ENCODE measurements around the gene B3GNT3. TPM values are rescaled to one million over a fixed set of nuclear protein-coding genes. Genes with fewer than 3 reads are reported as not detected.

The B3GNT3 gene
- total and polyA plus RNA-seq, 12 donors = 0.03 to 0.39 TPM; not detected in 10

DNA sequence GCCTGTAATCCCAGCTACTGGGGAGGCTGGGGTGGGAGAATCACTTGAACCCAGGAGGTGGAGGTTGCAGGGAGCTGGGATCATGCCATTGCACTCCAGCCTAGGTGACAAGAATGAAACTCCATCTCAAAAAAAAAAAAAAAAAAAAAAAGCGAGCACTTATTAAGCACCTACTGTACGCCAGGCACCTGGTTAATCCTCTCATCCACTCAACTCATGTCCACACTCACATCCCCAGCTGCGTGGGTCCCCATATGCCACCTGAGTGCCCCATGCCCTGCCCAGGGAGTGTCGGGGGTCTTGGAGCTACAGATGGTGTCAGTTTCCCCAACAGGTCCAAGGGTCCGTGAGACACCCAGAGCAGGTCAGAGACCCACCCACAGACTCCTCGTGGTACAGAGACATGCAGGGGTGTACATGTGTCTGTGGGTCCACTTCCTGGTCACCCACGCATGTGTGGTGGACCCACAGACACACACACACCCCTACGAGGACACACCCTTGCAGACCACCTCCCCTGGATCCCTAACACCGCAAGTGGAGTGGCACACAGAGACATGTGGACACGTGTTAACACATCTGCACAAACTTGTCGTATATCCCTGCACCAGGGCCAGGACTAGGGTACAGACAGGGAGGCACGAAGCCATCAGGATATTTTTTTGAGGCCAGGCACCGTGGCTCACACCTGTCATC is 22.9 kb downstream of the B3GNT3 start:
- Histone ChIP-seq H3K36me3 (replicated peaks in 1 of 2) (no peaks in the 10 kb centered on the region), H3K4me3 (no peak overlapping the region), H3K9me3 (replicated peaks in 1 of 3) (no peaks in the 10 kb centered on the region), H3K27me3 (peaks cover 7% of the 10 kb centered on the region), H3K4me1 (replicated peaks in 1 of 2) (no peaks in the 10 kb centered on the region), H3K27ac (no peak overlapping the region)
- no peak for DNase-seq
- TF ChIP-seq, protein P1, sequence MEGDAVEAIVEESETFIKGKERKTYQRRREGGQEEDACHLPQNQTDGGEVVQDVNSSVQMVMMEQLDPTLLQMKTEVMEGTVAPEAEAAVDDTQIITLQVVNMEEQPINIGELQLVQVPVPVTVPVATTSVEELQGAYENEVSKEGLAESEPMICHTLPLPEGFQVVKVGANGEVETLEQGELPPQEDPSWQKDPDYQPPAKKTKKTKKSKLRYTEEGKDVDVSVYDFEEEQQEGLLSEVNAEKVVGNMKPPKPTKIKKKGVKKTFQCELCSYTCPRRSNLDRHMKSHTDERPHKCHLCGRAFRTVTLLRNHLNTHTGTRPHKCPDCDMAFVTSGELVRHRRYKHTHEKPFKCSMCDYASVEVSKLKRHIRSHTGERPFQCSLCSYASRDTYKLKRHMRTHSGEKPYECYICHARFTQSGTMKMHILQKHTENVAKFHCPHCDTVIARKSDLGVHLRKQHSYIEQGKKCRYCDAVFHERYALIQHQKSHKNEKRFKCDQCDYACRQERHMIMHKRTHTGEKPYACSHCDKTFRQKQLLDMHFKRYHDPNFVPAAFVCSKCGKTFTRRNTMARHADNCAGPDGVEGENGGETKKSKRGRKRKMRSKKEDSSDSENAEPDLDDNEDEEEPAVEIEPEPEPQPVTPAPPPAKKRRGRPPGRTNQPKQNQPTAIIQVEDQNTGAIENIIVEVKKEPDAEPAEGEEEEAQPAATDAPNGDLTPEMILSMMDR (IDR thresholded peaks at IDR 0.05) = no peak
- TF ChIP-seq POLR2A (IDR thresholded peaks at IDR 0.05) = no peak
- WGBS, 4 donors = 76 to 88% (median 78%) methylated on average over 11 to 13 of the region's 13 CpGs
- intact Hi-C loops (cut with DNase I) = no loop called here

DNA sequence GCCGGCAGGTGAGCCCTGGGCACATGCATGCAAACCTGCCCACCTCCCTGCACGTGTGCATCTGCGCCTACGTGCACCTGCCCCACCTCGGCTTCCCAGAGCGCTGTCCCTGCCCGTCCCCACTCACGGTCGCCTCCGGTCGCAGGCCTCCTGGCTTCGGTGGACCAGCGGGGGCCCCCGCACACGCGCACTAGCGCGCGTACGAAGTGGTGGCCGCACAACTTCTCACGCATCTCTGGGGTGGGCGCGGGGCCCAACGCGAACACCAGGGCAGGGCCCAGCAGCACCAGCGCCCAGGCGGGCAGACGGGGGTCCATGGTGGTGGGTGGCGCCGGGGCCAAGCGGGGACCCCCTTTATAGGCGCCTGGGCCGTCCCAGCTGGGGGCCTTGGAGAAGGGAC is 26.3 kb downstream of the B3GNT3 start, which contains the start of gene INSL3:
INSL3 (minus strand) TSS at position 330 of the 400 bp plus-strand sequence; CDS start at position 317, 13 bp downstream.
- peaks cover 6% of the 10 kb centered on the region for H3K27me3 ChIP-seq
- intact Hi-C loops (cut with DNase I) = no loop called here
- H3K36me3 ChIP-seq (replicated peaks in 1 of 2) = no peaks in the 10 kb centered on the region
- H3K27ac ChIP-seq = no peak within 1 kb of the TSS
- no peak within 1 kb of the TSS for H3K4me3 ChIP-seq
- H3K9me3 ChIP-seq (replicated peaks in 1 of 3) = no peaks in the 10 kb centered on the region
- 69 to 83% (median 73%) methylated on average over 9 to 34 of the region's 34 CpGs for WGBS, 4 donors
- no peaks in the 10 kb centered on the region for H3K4me1 ChIP-seq (replicated peaks in 1 of 2)
- TF ChIP-seq POLR2A (IDR thresholded peaks at IDR 0.05) = no peak
- TF ChIP-seq, protein P1 (IDR thresholded peaks at IDR 0.05) = no peak
- no peak for DNase-seq

DNA sequence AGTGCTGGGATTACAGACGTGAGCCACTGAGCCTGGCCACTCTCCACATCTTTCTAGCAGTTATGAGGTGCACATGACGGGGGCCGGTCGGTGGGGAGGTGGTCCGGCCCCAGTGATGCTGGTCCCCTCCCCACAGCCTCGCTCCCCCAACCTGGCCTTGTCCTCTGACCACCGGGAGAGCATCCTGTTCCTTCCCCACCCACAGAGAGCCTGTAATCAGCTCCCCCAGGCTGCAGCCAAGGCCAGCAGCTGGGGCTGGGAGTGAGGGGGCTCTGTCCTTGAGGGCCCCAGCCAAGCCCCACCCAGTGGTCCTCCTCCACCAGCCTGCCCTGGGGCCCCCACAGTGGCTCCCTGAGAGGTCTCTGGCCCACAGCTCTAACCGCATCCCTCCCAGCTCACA is 29.4 kb downstream of the B3GNT3 start:
- no peaks in the 10 kb centered on the region for H3K9me3 ChIP-seq (replicated peaks in 1 of 3)
- no peak overlapping the region for H3K4me3 ChIP-seq
- no peak for TF ChIP-seq POLR2A (IDR thresholded peaks at IDR 0.05)
- TF ChIP-seq, protein P1 (IDR thresholded peaks at IDR 0.05) = no peak
- DNase-seq = no peak
- peaks cover 0 to 5% of the 10 kb centered on the region in 2 donors for H3K36me3 ChIP-seq (replicated peaks in 1 of 2)
- no peaks in the 10 kb centered on the region for H3K4me1 ChIP-seq (replicated peaks in 1 of 2)
- H3K27ac ChIP-seq = no peak overlapping the region
- peaks cover 3% of the 10 kb centered on the region for H3K27me3 ChIP-seq
- intact Hi-C loops (cut with DNase I) = no loop called here
- WGBS, 4 donors = 43 to 61% (median 52%) methylated on average over 2 to 8 of the region's 8 CpGs

DNA sequence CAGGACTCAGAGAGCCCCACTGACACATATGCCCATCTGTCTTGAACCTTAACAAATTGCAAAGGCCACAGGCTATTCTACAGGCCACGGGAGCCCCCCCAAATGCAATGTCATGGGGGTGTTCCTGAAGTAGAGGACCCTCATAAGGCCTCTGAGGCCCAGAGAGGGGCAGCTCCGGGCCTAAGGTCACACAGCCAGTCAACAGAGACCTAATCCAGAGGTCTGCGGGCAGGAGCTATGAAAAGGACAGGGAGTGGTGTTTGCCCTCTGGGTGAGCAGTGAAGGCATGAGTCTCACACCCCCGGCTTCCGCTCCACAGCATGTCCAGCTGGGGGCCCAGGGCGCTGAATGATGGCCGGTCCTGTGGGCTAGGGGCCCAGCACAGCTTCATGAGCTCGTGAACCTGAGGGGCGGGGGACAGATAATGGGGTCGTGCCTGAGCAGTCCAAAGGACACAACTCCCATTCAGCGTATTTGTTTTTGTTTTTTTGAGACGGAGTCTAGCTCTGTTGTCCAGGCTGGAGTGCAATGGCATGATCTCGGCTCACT is 31.6 kb downstream of the B3GNT3 start:
- intact Hi-C loops (cut with DNase I) = no loop called here
- no peak for DNase-seq
- TF ChIP-seq, protein P1 (IDR thresholded peaks at IDR 0.05) = no peak
- no peak overlapping the region for H3K4me3 ChIP-seq
- 83 to 90% (median 87%) methylated on average over 5 to 13 of the region's 13 CpGs for WGBS, 4 donors
- no peaks in the 10 kb centered on the region for H3K9me3 ChIP-seq (replicated peaks in 1 of 3)
- peaks cover 0 to 5% of the 10 kb centered on the region in 2 donors for H3K36me3 ChIP-seq (replicated peaks in 1 of 2)
- peaks cover 3% of the 10 kb centered on the region for H3K27me3 ChIP-seq
- no peak overlapping the region for H3K27ac ChIP-seq
- no peaks in the 10 kb centered on the region for H3K4me1 ChIP-seq (replicated peaks in 1 of 2)
